Endothelial cell of umbilical vein (primary cell): Measurements from ENCODE around the gene GRAMD4.

Experiments
- CTCF ChIP-seq, 2 donors: IDR thresholded peaks; 1 replicate in 1 of 2; 2 replicates in 1 of 2; pipeline ENCODE4 v1.5.1; 2011; ENCODE audit warnings: low read length in 2 of 2, mild to moderate bottlenecking in 2 of 2, moderate library complexity in 2 of 2, control low read depth in 1 of 2, inconsistent platforms in 1 of 2, low read depth in 1 of 2; ENCODE audit not compliant: insufficient read depth in 1 of 2; ENCODE audit errors: extremely low read depth in 1 of 2
- EZH2 ChIP-seq: IDR thresholded peaks from 2 replicates; pipeline ENCODE4 v1.6.1; 2012; ENCODE audit warnings: borderline replicate concordance, low read depth, mild to moderate bottlenecking, moderate library complexity, low read length, inconsistent platforms; ENCODE audit not compliant: severe bottlenecking
- FOS ChIP-seq: IDR thresholded peaks from 2 replicates; pipeline ENCODE4 v1.6.1; 2011; ENCODE audit warnings: mild to moderate bottlenecking, low read length, moderate library complexity, borderline replicate concordance; ENCODE audit not compliant: insufficient read depth
- GATA2 ChIP-seq: IDR thresholded peaks from 2 replicates; pipeline ENCODE4 v1.7.0; 2011; ENCODE audit warnings: low read depth, mild to moderate bottlenecking, moderate library complexity, mixed read lengths, low read length; ENCODE audit not compliant: insufficient read length, insufficient read depth
- JUN ChIP-seq: IDR thresholded peaks from 2 replicates; pipeline ENCODE4 v1.6.1; 2011; ENCODE audit warnings: borderline replicate concordance, low read depth; ENCODE audit not compliant: insufficient read length, insufficient read depth
- MAX ChIP-seq: IDR thresholded peaks from 2 replicates; pipeline ENCODE4 v1.6.1; 2011; ENCODE audit not compliant: insufficient read depth, insufficient read length
- MYC ChIP-seq: IDR thresholded peaks from one replicate; pipeline ENCODE4 v1.6.1; 2011; ENCODE audit warnings: mild to moderate bottlenecking, low read depth, low read length
- POLR2A ChIP-seq: IDR thresholded peaks from 2 replicates; pipeline ENCODE4 v1.6.1; 2012; ENCODE audit warnings: low read depth, mild to moderate bottlenecking, control low read depth, low read length
- POLR2AphosphoS5 ChIP-seq: IDR thresholded peaks from 2 replicates; pipeline ENCODE4 v1.6.1; 2012; ENCODE audit warnings: low read depth, mild to moderate bottlenecking, control low read depth, low read length, moderate library complexity; ENCODE audit not compliant: insufficient read depth

- no peak for TF ChIP-seq CTCF (IDR thresholded peaks at IDR 0.05; ENCODE audit: extremely low read depth in 1 of 2, insufficient read depth in 1 of 2, low read depth in 1 of 2, low read length in 2 of 2)
- TF ChIP-seq JUN: no peak
- TF ChIP-seq EZH2: no peak
- no peak for TF ChIP-seq MYC
- no peak for TF ChIP-seq POLR2AphosphoS5
- no peak for TF ChIP-seq MAX
- TF ChIP-seq POLR2A: no peak
- TF ChIP-seq FOS: no peak
- no peak for TF ChIP-seq GATA2
Measured at GRCh38 chr22:46660604-46661201, 40.5 kb downstream of the GRAMD4 start.
